Glutamatergic neuron (in vitro differentiated cells): ENCODE data around the gene GRIP2. TPM values are rescaled to one million over a fixed set of nuclear protein-coding genes. Genes with fewer than 3 reads are reported as not detected.

Experiments
- DNase-seq: peaks from one replicate; pipeline ENCODE4 v3.0.0; 2022
- H3K27ac Mint-ChIP-seq: one replicate; pipeline ENCODE4 v1.8.0; 2020; ENCODE audit warnings: mild to moderate bottlenecking, mixed read lengths, inconsistent platforms; ENCODE audit not compliant: unreplicated experiment
- H3K27me3 Mint-ChIP-seq: one replicate; pipeline ENCODE4 v1.8.0; 2020; ENCODE audit warnings: mild to moderate bottlenecking, moderate library complexity, mixed read lengths, inconsistent platforms; ENCODE audit not compliant: unreplicated experiment
- H3K36me3 Mint-ChIP-seq: one replicate; pipeline ENCODE4 v1.8.0; 2020; ENCODE audit warnings: mild to moderate bottlenecking, mixed read lengths, inconsistent platforms; ENCODE audit not compliant: unreplicated experiment
- H3K4me1 Mint-ChIP-seq: one replicate; pipeline ENCODE4 v1.8.0; 2020; ENCODE audit warnings: mild to moderate bottlenecking, low read depth, mixed read lengths, inconsistent platforms; ENCODE audit not compliant: unreplicated experiment
- H3K4me3 Mint-ChIP-seq: one replicate; pipeline ENCODE4 v1.8.0; 2020; ENCODE audit warnings: mild to moderate bottlenecking, mixed read lengths, inconsistent platforms; ENCODE audit not compliant: unreplicated experiment
- H3K9me3 Mint-ChIP-seq: one replicate; pipeline ENCODE4 v1.8.0; 2020; ENCODE audit warnings: mild to moderate bottlenecking, moderate library complexity, mixed read lengths, inconsistent platforms; ENCODE audit not compliant: unreplicated experiment
- long read RNA-seq: library from polyadenylated mRNA; unstranded; transcript quantifications from one replicate; pipeline ENCODE4 v2.0.0, GENCODE V29; 2020; ENCODE audit not compliant: unreplicated experiment
- total RNA-seq: library from RNA; stranded (reverse); fragmentation: NEBNext Ultra II Directional; extraction: Animal tissue kit (Norgen Biotek cat#: 25700); gene quantifications from one replicate; pipeline ENCODE4 v1.2.1, GENCODE V29; 2021; ENCODE audit not compliant: unreplicated experiment
- TF ChIP-seq, protein P1 (sequence below): fragments of 200-600 bp; sonication (generic); IDR thresholded peaks from one replicate; pipeline ENCODE4 v1.5.0; 2021; ENCODE audit not compliant: partially characterized antibody, unreplicated experiment

The GRIP2 gene
- 0.34 TPM for total RNA-seq
- long read RNA-seq, result 0 reads

DNA sequence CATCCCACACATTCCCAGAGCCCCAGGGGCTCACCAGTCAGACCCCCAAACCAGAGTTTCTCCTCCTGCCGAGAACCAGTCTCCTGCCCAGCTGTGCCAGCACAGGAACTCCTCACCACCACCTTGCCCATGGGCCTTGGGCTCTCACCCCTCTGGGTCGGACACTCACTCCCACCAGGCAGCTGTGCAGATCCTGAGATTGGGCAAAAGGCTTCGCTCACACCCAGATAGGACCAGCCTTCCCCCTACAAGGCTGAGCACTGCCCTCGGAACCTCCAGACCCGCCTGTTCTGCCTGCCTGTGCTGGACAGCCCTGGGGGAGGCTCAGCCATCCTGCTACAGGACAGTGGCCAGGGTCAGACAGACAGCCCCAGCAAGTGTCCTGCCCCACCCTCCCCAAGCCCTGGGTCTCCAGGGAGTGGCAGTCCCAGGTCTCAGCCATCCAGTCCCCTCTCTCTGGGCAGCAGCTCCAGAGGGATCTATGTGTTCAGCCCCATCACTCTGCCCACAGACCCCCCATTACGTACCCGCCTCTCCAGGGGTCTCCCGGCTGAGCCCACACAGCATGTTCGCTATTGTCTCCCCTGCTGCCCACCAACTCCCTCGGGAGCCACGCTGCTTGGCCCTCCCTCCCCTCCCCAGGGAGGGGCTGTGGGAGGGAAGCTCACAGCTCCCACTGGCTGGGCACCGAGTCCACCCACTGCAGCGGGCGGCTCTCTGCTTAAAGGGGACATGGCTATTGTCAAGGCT lies at the start of gene GRIP2:
TSS of gene GRIP2 (minus strand) at position 601 of the 750 bp plus-strand sequence. CDS start at position 567, 34 bp downstream.
- no peak within 1 kb of the TSS for H3K4me3 Mint-ChIP-seq
- no peaks in the 10 kb centered on the region for H3K36me3 Mint-ChIP-seq
- H3K27me3 Mint-ChIP-seq, result peaks cover 6% of the 10 kb centered on the region
- H3K9me3 Mint-ChIP-seq, result peaks cover 5% of the 10 kb centered on the region
- TF ChIP-seq, protein P1, sequence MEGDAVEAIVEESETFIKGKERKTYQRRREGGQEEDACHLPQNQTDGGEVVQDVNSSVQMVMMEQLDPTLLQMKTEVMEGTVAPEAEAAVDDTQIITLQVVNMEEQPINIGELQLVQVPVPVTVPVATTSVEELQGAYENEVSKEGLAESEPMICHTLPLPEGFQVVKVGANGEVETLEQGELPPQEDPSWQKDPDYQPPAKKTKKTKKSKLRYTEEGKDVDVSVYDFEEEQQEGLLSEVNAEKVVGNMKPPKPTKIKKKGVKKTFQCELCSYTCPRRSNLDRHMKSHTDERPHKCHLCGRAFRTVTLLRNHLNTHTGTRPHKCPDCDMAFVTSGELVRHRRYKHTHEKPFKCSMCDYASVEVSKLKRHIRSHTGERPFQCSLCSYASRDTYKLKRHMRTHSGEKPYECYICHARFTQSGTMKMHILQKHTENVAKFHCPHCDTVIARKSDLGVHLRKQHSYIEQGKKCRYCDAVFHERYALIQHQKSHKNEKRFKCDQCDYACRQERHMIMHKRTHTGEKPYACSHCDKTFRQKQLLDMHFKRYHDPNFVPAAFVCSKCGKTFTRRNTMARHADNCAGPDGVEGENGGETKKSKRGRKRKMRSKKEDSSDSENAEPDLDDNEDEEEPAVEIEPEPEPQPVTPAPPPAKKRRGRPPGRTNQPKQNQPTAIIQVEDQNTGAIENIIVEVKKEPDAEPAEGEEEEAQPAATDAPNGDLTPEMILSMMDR, result no peak
- H3K4me1 Mint-ChIP-seq, result peaks cover 4% of the 10 kb centered on the region
- DNase-seq, result peak; percentile 17
- H3K27ac Mint-ChIP-seq, result no peak within 1 kb of the TSS

DNA sequence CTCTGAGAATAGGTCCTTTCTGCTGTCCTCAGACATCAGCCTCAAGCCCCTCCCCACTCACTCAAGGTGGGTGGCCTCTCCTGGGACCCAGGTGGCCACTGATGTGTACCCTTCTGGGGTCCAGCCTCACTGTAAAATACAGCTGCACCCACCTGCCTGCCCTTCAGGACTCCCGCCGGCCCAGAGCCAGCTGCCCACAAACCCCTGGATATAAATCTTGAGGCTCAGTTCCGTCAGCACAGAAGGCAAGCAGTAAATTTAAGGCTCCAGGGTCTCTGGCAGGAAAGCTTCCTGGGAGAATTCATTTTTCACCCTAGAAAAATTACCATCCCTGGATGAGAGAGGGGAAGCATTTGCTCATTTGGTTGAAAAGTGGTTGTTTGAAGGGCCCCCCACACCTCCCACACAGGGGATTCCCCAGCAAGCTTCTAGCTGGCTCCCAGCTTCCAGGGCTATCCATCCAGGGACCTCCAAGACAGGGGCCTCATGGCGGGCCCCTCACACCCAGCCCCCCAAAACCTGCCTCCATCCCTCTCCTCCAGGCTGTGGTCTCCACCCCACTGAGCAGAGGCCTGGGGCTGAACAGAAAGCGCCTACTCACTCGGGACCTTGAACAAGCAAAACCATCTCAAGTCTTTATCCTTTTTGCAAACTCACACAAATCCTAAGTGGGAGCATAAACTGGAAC lies 48.4 kb upstream of the GRIP2 start:
- Mint-ChIP-seq H3K4me3 (no peak overlapping the region), H3K27ac (no peak overlapping the region), H3K4me1 (no peaks in the 10 kb centered on the region), H3K9me3 (no peaks in the 10 kb centered on the region), H3K36me3 (no peaks in the 10 kb centered on the region), H3K27me3 (peaks cover 3% of the 10 kb centered on the region)
- DNase-seq, result no peak
- TF ChIP-seq, protein P1, result no peak

DNA sequence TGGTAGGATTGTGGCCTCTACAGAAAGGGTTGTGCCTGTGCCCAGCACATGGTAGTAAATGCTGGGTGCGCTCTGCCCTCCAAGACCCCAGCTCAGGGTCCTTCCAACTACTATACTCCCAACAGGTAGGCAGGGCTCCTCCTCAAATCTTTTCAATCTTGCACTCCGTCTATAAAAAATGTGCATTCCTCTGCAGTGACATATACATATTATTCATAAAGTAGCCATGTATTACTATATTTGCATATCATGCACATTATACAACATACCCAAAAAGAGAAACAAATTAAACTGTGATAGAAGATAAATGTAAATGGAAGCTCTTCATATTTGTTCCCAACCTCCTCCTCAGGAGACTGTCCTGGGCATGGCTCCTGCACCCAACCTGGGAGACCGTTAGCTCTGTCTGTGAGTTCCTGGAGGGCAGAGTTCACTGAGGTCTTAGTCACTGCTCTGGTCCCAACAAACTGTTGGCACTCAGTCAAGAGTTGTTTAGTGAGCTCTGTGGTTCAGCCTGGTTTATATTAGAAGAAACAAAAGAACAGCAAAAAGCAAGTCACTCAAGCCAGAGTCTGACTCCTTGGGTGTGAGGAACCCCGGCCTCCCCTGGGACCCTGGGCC lies 47.7 kb upstream of the GRIP2 start:
- TF ChIP-seq, protein P1, result no peak
- no peaks in the 10 kb centered on the region for H3K9me3 Mint-ChIP-seq
- no peak for DNase-seq
- no peak overlapping the region for H3K27ac Mint-ChIP-seq
- H3K36me3 Mint-ChIP-seq, result no peaks in the 10 kb centered on the region
- H3K4me3 Mint-ChIP-seq, result no peak overlapping the region
- H3K27me3 Mint-ChIP-seq, result peaks cover 3% of the 10 kb centered on the region
- H3K4me1 Mint-ChIP-seq, result no peaks in the 10 kb centered on the region

DNA sequence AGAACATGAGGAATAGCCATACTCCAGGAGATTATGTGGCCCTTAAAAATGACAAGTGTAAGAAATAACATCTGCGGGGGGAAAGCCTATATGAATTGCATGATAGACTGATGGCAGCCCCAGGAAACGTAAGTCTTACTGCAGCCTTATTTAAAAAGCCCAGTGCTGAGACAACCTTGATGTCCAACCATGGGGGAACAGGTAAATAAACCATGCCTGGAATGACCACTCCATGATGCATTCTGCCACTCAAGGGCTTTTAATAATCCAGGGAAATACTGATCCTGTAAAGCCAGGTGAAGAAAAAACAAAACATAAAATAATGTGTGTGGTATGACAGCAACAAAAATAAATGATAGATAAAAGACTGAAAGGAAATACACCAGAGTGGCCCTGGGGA lies 46.5 kb upstream of the GRIP2 start:
- TF ChIP-seq, protein P1, result no peak
- no peaks in the 10 kb centered on the region for H3K36me3 Mint-ChIP-seq
- H3K27ac Mint-ChIP-seq, result no peak overlapping the region
- no peaks in the 10 kb centered on the region for H3K9me3 Mint-ChIP-seq
- DNase-seq, result no peak
- no peaks in the 10 kb centered on the region for H3K4me1 Mint-ChIP-seq
- H3K4me3 Mint-ChIP-seq, result no peak overlapping the region
- peaks cover 3% of the 10 kb centered on the region for H3K27me3 Mint-ChIP-seq
